Stimulated activated CD8-positive, alpha-beta memory T cell treated with anti-CD3 and anti-CD28 coated beads, Interleukin-7, amount 100 ng/mL, for 1 hour (primary cell): ENCODE results near the gene MAIP1.

Experiments used
- DNase-seq, 2 donors: peaks; one replicate each; pipeline ENCODE4 v3.0.0-alpha.2; 2020; ENCODE audit warnings: low read depth in 2 of 2

Gene MAIP1

DNA sequence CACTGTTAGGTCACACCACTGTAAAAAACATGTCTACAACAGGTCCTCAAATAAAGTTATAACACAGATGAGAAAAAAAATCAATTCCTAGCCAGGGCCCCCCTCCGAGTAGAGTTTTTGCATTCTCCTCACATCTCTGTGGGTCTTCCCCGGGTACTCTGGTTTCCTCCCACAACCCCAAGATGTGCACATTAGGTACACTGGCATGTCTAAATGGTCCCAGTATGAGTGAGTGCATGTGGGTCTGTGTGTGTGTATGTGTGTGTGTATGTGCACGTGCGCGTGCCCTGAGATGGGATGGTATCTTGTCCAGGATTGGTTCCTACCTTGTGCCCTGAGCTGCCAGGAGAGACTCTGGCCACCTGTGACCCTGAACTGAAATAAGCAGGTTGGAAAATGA lies 5.0 kb upstream of the MAIP1 start:
- no peak for DNase-seq

DNA sequence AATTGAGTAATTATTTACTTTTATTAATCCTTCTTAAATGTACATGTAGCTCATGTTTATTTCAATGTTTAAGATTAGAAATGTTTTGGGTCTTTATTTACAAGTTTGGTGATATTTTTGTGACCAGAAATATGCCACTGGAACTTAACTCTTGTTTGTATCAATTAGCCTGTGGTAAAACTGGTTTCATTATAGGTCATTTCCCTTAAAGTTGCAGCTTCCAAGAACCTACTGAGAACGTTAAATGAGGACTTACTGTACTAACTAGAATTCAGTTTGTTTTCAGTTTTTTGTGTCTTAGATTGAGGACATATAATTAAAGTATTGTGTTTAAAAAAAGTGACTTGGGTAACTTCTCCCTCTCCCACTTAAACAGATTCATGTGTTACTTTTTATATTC lies 4.4 kb upstream of the MAIP1 start:
- DNase-seq, result no peak

DNA sequence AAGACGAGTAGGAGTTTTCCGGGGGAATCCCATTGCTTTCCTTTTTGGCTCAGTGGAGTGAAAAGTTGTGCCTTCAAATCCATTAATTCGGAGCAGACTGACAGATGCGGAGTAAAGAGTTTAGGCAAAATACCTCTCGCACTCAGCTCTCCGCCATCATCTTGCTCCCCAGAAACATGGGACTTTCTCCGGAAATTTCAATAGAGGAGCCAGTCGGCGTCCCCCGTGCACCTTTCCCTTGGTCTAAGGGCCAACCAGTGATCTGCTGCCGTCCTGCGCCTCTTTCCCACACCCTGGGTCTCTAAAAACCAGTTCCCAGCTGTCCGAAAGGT lies 409 bp upstream of the MAIP1 start:
- DNase-seq, result no peak

GRCh38 chr2:199956062-199956380 lies 639 bp downstream of the MAIP1 start:
- no peak for DNase-seq

- no peak for DNase-seq
Observed at GRCh38 chr2:199958014-199958413, 2.6 kb downstream of the MAIP1 start.

- DNase-seq, result no peak
Observed at GRCh38 chr2:199962203-199962602, 6.8 kb downstream of the MAIP1 start.

GRCh38 chr2:199966405-199966804 lies 11.0 kb downstream of the MAIP1 start:
- no peak for DNase-seq

DNA sequence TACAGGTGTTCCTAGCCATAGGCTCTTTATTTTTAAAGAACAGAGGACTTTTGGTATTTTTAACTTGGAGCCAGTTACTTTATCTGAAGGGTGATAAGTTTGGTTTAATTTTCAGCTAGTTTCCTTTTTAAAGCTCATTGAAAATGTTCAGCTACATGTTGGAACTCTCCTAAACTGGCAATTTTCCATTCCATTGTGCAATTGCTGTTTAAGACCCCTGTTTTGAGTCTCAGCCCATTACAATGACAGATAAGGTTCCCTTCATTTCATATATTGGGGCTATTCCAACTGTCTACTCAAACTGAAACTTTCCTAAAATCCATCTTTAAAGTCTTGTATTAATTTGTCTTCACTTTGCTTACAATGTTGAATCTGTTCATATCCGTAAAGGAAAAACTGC lies 11.6 kb downstream of the MAIP1 start:
- no peak for DNase-seq

- no peak for DNase-seq
Observed at GRCh38 chr2:199968126-199968525, 12.7 kb downstream of the MAIP1 start.

DNA sequence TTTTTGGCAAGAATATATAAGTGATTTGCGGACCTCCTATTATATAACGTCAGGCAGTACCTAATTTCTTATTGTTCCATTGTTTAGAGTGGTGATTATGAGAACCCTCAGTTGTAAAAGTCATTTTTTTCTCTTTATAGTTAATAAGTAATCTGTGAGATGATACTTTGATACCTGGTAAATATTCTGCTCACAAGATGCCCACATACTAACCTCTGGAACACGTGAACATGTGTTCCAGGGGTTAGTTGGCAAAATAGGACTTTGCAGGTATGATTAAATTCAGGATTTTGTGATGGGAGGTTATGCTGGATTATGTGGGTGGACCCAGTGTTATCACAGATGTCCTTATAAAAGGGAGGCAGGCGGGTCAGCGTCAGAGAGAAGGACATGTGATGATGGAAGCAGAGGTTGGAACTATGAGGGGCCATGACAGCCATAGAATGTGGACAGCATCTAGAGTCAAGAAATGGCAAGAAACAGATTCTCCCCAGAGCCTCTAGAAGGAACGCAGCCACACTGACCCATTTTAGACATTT lies 16.8 kb downstream of the MAIP1 start:
- DNase-seq, result no peak

- DNase-seq, result no peak
Observed at GRCh38 chr2:199973703-199974102, 18.3 kb downstream of the MAIP1 start.

GRCh38 chr2:199975273-199975895 lies 20.0 kb downstream of the MAIP1 start:
- no peak for DNase-seq

- DNase-seq, result no peak
Observed at GRCh38 chr2:199977984-199978415, 22.6 kb downstream of the MAIP1 start.

- no peak for DNase-seq
Observed at GRCh38 chr2:199979398-199979797, 24.0 kb downstream of the MAIP1 start.

DNA sequence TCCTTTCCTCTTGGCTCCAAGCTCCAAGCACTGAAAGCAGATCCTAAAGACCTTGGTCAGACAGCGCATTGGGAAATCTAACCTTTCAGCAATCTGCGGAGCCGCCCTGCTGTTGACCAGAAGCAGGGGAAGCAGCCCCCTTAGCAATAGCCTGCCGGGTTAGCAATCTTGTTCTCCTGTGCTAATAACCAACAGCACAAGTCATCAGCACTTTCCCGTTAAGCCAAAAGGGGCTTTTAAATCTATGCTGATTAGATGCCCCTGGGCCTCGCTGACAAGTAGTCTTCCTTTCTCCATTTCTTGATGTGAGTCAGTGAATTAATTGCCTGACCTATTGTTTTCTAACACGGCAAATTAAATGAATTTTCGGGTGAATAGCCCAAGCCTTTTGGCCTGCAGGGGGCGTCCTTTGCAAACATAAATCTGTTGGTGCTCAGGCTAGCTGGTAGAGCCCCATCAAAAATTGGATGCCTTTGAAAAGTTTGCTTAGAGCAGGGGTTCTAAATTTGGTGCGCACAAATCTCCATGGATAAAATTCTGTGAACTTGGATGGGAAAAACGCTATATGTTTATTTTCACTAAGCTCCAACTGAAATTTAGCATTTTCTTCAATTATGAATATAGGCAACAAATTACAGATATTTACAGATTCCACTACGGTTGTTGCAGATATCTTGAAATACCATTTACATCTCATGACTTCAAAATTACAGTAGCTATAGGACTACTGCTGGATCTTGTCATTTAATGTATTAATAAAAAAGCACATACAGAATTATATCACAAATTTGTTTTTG lies 24.6 kb downstream of the MAIP1 start:
- peak; percentile 64 to 82 for DNase-seq

DNA sequence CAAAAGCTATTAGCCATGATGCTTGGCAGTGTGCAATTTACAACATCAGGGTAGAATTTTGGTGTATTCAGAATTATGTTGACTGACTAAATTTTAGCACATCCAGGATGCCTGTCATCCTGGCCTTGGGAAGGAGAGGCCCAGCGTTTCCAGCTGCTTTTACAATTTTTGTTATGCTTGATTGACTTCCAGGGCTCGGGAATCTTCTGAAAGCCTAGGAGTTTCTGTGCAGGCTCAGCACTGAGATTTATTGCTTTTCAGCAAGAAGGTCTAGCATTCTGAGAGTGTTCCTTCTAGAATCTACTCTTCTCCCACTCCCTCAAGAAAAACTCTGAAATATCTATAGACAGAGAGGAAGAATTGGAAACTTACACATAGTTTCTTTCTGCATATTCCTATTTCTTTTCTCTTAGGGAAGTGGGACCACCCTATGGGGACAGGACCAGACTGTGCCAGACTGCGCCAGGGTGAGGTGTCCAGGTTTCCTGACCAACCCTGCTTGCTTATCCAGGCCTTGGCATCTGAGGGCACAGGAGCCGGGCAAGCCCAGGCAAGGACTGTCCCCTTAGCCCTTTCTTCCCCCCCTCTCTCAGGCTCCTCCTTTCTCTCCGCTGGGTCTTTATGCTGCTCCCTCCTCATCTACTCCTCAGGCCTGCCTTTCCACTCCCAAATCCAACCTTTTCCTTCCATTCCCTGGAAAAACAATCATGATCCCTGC lies 26.9 kb downstream of the MAIP1 start:
- no peak for DNase-seq

DNA sequence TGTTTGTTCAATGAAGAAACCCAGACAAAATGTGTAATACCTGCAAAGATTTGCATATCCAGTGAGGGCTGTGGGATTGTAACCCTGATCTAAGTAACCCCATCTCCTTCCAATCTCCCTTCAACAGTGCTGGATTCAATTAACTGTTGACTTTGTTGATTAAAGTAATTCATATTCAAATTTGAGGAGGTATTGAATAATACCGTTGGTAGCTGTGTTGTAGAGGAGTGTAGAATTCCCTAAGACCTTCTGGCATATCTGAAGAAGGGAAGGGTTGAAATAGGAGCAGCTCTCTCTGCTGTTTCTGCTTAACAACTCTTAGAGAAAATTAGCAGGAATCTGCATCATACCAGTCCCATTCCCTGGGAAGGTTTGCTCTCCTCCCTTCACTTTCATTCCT lies 28.2 kb downstream of the MAIP1 start:
- DNase-seq, result no peak

GRCh38 chr2:199984159-199984558 lies 28.8 kb downstream of the MAIP1 start:
- no peak for DNase-seq

- DNase-seq, result no peak
Observed at GRCh38 chr2:199984755-199985154, 29.4 kb downstream of the MAIP1 start.

GRCh38 chr2:199985625-199986207 lies 30.3 kb downstream of the MAIP1 start:
- DNase-seq, result no peak

- no peak for DNase-seq
Observed at GRCh38 chr2:199987586-199987985, 32.2 kb downstream of the MAIP1 start.

DNA sequence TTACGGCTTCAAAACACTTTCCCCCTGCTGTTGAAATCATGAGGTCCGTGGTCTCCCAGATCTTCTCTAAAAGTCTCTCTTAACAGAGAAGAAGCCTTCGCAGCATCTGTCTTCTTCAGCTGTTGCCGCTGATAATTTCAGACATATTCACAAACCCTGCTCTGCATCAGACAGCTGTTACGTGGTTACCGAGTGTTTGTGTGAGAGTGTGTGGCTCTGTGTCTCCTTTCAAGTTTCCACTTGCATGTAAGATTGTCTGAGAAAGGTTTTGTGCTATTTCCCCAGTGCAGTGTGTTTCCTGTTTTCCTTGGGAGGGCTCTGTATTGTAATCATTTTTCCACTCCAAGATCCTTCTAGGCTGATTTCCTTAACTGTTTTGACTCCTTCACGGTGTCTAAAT lies 32.8 kb downstream of the MAIP1 start:
- no peak for DNase-seq

- no peak for DNase-seq
Observed at GRCh38 chr2:199989822-199990221, 34.4 kb downstream of the MAIP1 start.
